ENCODE measurements around the gene SLC23A2. TPM values are rescaled to one million over a fixed set of nuclear protein-coding genes. Genes with fewer than 3 reads are reported as not detected.
A peak's percentile ranks its signal among the peaks of the same experiment; 100 is the strongest.
"Not testable (repeated sequence)": the region's sequence is repeated elsewhere in the genome, so short reads cannot be mapped to it uniquely, and the experiment has no call there.

SLC23A2 gene
- polyA plus RNA-seq, 10 donors, result 8.0 to 13.5 (median 10.3) TPM

GRCh38 chr20:5013682-5014447 lies 12.6 kb upstream of the SLC23A2 start:
- DNase-seq, result no peak

- DNase-seq, result peak in 1 of 3 donors; percentile 16
Measured at GRCh38 chr20:5008759-5009158, 7.4 kb upstream of the SLC23A2 start.

GRCh38 chr20:5005326-5005725 lies 4.0 kb upstream of the SLC23A2 start:
- no peak for DNase-seq

GRCh38 chr20:5004825-5005224 lies 3.5 kb upstream of the SLC23A2 start:
- DNase-seq, result not testable (repeated sequence)

GRCh38 chr20:5003626-5004025 lies 2.3 kb upstream of the SLC23A2 start:
- DNase-seq, result no peak

GRCh38 chr20:5002077-5002413 lies 735 bp upstream of the SLC23A2 start:
- no peak for DNase-seq

- peak in 2 of 3 donors; percentile 22 to 47 for DNase-seq
Measured at GRCh38 chr20:5000263-5001173, 792 bp downstream of the SLC23A2 start.

GRCh38 chr20:4999788-5000187 lies 1.5 kb downstream of the SLC23A2 start:
- no peak for DNase-seq

GRCh38 chr20:4998160-4998651 lies 3.1 kb downstream of the SLC23A2 start:
- DNase-seq, result no peak

GRCh38 chr20:4997222-4997621 lies 4.1 kb downstream of the SLC23A2 start:
- DNase-seq, result peak in 1 of 3 donors; percentile 15

GRCh38 chr20:4989570-4989969 lies 11.7 kb downstream of the SLC23A2 start:
- no peak for DNase-seq

GRCh38 chr20:4987130-4987529 lies 14.2 kb downstream of the SLC23A2 start:
- no peak for DNase-seq

- DNase-seq, result no peak
Measured at GRCh38 chr20:4985658-4986057, 15.7 kb downstream of the SLC23A2 start.

- DNase-seq, result no peak
Measured at GRCh38 chr20:4982281-4982680, 19.0 kb downstream of the SLC23A2 start.

- DNase-seq, result no peak
Measured at GRCh38 chr20:4979841-4980410, 21.4 kb downstream of the SLC23A2 start.

GRCh38 chr20:4978050-4978918 lies 23.0 kb downstream of the SLC23A2 start:
- DNase-seq, result no peak

GRCh38 chr20:4976014-4976413 lies 25.3 kb downstream of the SLC23A2 start:
- not testable (repeated sequence) for DNase-seq

GRCh38 chr20:4973330-4974097 lies 27.8 kb downstream of the SLC23A2 start:
- DNase-seq, result peak; percentile 34 to 69 (median 60)

- no peak for DNase-seq
Measured at GRCh38 chr20:4972506-4973251, 28.6 kb downstream of the SLC23A2 start.

- no peak for DNase-seq
Measured at GRCh38 chr20:4971064-4971463, 30.2 kb downstream of the SLC23A2 start.
